GM21529 (cell line): Measurements from ENCODE around the gene ENTR1.

ENCODE experiments used
- ATAC-seq: cut with Tn5 transposase; IDR thresholded peaks from one replicate; pipeline ENCODE4 v1.9.1; 2021; ENCODE audit not compliant: unreplicated experiment

The ENTR1 gene, protein sequence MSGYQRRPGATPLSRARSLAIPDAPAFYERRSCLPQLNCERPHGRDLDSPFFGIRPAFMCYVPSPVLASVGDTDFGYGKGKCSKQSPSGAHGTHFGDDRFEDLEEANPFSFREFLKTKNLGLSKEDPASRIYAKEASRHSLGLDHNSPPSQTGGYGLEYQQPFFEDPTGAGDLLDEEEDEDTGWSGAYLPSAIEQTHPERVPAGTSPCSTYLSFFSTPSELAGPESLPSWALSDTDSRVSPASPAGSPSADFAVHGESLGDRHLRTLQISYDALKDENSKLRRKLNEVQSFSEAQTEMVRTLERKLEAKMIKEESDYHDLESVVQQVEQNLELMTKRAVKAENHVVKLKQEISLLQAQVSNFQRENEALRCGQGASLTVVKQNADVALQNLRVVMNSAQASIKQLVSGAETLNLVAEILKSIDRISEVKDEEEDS

GRCh38 chr9:136410500-136411287 is at the start of gene ENTR1, which contains the start of gene PMPCA:
Gene ENTR1 (minus strand): TSS chr9:136410614. CDS start chr9:136410397, 217 bp downstream.
Gene PMPCA (plus strand): TSS chr9:136410658. CDS start chr9:136410669, 11 bp downstream.
- peak; percentile 79 for ATAC-seq

GRCh38 chr9:136459425-136459824 is 49.0 kb upstream of the ENTR1 start:
- ATAC-seq: no peak

DNA sequence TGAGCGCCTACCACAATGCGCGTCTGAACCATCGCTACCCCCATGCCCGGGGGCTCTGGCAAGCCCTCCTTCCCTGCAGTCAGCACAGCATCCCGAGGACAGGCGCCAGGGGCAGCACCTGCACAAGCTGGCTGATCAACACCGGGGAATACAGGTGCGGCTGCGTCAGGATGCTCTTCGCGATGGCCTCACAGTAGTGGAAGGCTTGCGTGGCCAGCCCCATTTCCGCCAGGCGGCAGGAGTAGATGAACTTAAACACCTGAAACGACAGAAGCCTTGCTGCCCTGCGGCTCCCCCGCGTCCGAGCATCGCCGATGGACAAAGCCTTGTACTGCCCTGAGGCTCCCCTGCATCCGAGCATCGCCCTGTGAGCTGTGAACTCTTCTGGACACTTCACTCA is 46.9 kb upstream of the ENTR1 start:
- ATAC-seq: no peak

DNA sequence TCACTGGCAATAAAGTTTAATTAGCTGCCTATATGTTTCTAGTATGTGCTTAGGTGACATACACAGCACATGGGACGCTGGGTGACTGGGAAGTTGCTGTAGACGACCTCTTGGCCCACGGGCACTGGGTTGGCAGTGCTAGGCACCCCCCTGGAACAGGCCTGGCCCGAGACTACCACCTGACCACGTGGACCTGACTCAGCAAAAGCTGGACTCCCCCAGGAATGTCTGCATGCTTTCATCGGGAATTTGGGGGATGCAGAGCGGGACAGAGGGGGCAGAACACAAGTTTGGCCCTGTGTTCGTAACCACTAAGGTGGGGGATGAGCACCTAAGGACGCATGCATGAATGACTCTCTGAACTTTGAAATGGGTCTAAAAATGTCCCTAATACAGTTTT is 45.8 kb upstream of the ENTR1 start:
- ATAC-seq: no peak

DNA sequence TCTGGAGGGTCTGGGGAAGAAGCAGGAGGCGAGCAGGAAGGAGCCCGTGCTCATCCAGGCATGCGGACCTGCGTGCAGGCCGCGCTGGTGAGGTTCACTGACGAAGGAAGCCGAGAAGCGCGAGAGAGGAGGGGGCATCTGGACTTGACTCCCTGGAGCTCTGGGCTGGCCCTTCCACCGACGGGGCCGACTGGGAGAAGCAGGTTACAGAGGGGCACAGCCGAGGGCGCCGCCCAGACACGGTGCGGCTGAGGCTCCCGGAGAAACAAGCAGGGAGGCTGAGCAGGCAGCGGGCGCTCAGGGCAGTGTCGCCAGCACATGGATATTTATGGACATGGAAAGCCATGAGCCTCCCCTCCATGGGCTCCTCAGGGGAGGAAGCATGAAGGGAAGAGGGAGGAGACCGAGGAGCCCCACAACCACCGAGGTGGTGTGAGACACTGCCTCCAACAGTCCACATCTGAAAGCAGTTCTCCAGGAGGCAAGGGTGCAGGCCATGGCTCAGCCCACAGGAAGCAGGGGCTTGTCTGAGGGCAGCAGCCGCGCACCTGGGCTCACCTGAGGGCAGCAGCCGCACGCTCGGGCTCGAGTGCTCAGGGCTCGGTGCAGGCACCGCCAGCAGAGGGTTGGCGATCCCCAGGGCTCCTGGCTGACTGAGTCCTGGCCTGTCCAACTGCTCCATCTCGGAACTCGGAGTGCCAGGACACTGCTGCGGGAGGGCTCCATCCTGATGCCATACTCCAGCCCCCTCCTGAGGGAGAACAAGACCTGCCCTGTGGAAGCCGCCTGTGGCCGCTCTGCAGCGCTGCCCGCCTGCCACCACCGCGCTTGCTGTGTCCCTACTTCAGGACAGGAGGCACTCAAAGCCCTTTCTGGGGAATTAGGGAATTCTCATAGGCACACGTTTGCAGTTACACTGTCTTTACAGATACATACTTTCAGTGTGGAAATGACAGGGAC is 44.9 kb upstream of the ENTR1 start:
- ATAC-seq: no peak

- no peak for ATAC-seq
Measured at GRCh38 chr9:136454026-136454796, 43.8 kb upstream of the ENTR1 start.

- no peak for ATAC-seq
Measured at GRCh38 chr9:136453326-136453725, 42.9 kb upstream of the ENTR1 start.

DNA sequence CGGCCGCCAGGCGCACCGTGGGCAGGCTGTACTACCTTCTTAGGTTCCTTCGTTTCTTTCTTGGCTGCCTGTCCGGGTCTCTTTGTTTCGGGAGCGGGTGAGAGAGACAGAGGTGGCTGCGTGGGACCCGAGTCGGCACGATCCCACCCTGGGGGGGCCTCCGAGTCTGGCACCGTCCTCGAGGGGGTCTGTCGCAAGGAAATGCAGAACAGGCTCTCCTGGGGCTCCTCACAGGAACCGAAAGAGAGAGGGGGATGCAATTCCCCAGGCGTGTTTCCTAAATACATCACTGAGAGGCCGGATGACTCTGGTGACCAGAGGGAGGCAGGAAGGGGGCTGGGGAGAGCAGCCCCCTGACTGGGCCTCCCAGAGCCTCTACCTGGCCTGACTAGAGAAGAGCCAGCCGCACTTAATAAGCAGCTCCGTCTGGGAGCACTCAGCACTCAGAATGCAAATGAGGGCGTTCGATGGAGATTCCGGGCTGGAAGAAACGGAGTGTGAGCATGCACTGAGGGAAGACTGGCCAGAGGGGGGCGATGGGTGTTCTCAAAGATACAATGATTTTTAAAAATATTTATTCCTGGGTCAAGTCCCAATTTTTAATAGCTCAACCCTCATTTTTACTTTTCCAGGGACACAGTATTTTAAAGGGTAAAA is 40.9 kb upstream of the ENTR1 start:
- ATAC-seq: no peak

DNA sequence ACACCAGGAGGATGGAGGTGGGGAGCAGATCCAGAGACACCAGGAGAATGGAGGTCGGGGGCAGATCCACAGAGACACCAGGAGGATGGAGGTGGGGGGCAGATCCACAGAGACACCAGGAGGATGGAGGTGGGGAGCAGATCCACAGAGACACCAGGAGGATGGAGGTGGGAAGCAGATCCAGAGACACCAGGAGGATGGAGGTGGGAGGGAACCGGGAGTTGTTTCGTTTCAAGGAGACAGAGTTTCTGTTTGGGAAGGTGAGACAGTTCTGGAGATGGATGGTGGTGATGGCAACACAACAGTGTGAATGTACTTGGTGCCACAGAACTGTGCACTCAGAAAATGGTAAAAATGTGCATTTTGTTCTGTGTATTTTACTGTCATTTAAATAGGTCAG is 38.2 kb upstream of the ENTR1 start:
- no peak for ATAC-seq

- no peak for ATAC-seq
Measured at GRCh38 chr9:136447173-136447778, 36.9 kb upstream of the ENTR1 start.

GRCh38 chr9:136445799-136446198 is 35.4 kb upstream of the ENTR1 start:
- ATAC-seq: no peak

- ATAC-seq: no peak
Measured at GRCh38 chr9:136444102-136444501, 33.7 kb upstream of the ENTR1 start.

DNA sequence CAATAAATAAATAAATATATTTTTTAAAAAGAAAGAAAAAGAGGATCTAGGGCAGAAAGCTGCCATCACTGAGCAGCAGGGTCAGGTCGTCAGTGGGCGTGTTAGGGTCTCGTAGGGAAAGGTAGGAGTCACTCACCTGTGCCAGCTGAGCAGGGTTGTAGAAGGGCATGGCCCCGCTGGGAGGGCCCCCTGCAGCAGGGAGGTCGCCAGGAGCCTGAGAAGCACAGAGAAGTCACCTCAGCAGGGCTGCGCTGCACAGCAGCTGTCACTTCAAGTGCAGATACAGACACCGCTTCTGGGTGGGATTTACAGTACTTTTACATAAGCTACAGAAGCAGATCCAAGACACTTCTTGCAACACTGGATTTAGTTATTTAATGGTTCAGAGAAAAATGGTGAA is 33.3 kb upstream of the ENTR1 start:
- no peak for ATAC-seq

GRCh38 chr9:136443087-136443486 is 32.7 kb upstream of the ENTR1 start:
- no peak for ATAC-seq

DNA sequence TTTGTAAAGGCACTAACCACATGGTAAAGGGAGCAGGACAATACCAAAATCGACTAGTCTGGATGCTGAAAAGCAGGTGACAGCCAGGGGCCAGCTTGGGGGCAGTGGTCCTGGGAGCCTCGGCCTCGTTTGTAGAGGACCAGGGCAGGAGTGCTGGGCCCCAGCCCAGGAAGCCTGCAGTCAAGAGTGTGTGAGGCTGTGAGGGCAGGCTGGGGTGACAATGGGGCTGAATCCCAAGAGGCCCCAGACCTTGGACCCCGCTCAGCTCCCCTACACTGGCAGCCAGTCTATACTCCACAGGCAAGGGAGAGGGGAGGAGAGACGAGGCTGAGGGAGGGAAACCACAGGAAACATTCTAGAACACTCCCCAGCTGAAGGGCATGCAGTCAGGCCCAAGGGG is 31.9 kb upstream of the ENTR1 start:
- no peak for ATAC-seq

DNA sequence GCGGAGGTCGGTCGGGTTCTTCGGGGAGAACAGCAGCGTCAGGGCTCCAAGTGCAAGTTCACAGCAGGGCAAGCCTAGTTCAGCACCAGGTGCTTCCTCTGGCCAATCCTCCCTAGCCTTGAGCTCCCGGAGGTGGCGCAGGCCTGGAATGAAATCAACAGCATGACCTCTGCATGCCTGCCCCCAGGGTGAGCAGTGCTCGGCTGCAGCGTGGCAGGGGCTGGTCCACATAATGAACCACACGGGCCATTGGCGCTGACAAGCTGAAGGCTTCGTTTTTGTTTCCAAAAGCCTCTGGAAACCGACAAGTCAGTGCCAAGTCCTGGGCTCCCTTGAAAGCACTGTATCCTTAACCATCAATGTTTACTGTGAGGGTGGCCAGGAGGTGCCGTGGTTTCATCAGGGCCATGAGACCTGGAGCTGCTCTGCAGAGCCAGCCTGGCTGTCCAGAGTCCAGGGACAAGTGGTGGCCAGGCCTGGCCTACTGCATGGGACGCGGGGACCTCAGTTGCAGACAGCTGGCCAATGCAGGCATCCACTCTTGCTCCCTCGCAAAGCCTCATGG is 31.3 kb upstream of the ENTR1 start:
- no peak for ATAC-seq

DNA sequence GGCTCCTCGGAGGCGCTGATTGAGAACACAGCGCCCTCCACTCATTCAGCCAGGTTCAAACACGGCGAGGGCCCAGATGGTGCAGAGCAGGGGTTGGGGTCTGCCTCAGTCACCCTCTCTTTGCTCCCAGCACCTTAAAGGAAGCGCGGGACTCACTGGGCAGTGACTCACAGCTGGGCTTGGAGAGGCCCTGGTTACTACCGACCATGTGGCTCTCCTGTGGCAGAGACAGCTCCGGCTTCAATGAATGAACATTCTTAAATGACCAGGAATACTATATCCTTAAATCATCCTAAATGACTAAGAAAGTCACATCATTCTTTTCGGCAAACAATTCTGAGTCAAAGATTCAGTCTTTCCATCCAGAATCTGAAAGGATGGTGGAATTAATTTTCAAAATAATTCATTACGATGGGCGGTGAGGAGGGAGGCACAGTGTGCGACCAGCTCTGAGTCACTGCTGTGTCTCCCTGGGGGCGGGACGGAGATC is 30.8 kb upstream of the ENTR1 start:
- ATAC-seq: no peak

DNA sequence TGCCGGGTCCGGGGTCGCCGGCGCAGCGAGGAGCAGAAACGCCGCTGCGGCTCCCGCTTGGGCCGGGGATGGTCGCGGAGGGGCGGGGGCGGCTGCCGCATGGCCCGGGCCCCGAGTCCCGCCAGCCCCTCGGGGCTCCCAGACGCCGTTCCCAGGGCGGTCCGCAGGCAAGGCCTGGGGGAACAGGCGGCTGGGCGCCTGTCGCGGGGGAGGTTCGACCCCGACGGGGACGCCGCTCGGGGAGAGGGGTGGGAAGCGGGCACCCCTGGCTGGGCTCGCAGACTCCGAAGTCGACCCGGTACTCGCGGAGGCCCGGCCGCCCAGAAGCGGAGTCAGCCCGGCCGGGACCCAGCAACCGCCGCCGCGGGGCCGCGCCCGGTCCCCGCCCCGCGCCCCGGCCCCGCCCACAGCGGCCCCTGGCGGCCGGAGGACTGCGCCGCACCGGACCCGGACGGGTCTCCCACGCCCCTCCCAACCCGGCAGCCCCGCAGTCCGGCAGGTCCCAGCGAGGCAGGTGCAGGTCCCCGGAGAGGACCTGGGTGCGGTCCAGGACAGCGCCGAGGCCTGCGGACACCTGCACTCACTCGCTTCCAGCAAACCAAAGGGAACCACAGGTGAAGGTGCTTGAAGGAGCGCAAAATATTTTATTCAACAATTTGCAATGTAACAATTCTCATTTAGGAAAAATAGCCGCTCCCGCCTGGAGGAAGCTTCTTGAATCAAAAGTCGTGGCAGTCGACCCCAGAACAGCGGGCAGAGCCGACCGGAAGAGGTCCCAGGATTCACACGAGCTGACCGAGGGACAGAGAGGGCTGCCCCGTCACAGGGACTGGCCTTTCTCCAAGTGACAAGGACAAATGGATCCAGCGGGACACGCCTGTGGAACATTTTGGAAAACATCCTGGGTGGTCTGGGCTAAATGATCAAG is 29.3 kb upstream of the ENTR1 start, which contains the start of gene INPP5E:
Gene INPP5E, minus strand, starts transcription at position 365 of the 928 bp plus-strand sequence. CDS start 426 bp downstream, outside the sequence.
- ATAC-seq: peak; percentile 74
